IMR-90 (cell line): ENCODE measurements around the gene GPX1. TPM values are rescaled to one million over a fixed set of nuclear protein-coding genes. Genes with fewer than 3 reads are reported as not detected.

Experiments
- ATAC-seq: fragments of 200-7000 bp; cut with Tn5 transposase; 2 replicates; pipeline ENCODE4 v1.9.1; 2020; ENCODE audit warnings: low read depth, mild to moderate bottlenecking, moderate library complexity
- BruUV-seq: library from RNA; stranded (reverse); fragments of 400-500 nt; replicated peaks from 2 replicates; lab custom pipeline; 2021; lab: Mats Ljungman, UMichigan
- CTCF ChIA-PET: fragments of 300-600 bp; formaldehyde crosslinking; extraction: SDS; loops from one replicate; lab custom pipeline; 2021; ENCODE audit warnings: antibody characterized with exemption; lab: Yijun Ruan, JAX
- POLR2A ChIA-PET: fragments of 300-600 bp; sonication (Branson Sonifier 250); formaldehyde crosslinking; loops from one replicate; lab custom pipeline; 2022; ENCODE audit warnings: antibody characterized with exemption; ENCODE audit not compliant: unreplicated experiment; lab: Charles Lee
- DNase-seq: peaks from one replicate; pipeline ENCODE4 v3.0.0; 2013
- H2AFZ ChIP-seq: replicated peaks from 2 replicates; pipeline ENCODE3; 2013; ENCODE audit warnings: low read length, mild to moderate bottlenecking; ENCODE audit not compliant: poor library complexity
- H2AK5ac ChIP-seq: 2 replicates; pipeline ENCODE4 v1.6.1; 2013; ENCODE audit warnings: low read depth, low read length, inconsistent platforms
- H2AK9ac ChIP-seq: replicated peaks from 2 replicates; pipeline ENCODE3; 2013; ENCODE audit warnings: mild to moderate bottlenecking, low read depth, low read length, moderate library complexity; ENCODE audit not compliant: poor library complexity
- H2BK120ac ChIP-seq: 2 replicates; pipeline ENCODE4 v1.6.1; 2013; ENCODE audit warnings: low read depth, low read length, inconsistent platforms
- H2BK15ac ChIP-seq: 3 replicates; pipeline ENCODE4 v1.6.1; 2013; ENCODE audit warnings: low read depth, low read length, inconsistent platforms
- H2BK20ac ChIP-seq: 2 replicates; pipeline ENCODE4 v1.6.1; 2013; ENCODE audit warnings: low read depth, mild to moderate bottlenecking, inconsistent platforms, low read length, moderate library complexity
- H2BK5ac ChIP-seq: 2 replicates; pipeline ENCODE4 v1.6.1; 2013; ENCODE audit warnings: mild to moderate bottlenecking, low read depth, low read length, inconsistent platforms; ENCODE audit not compliant: poor library complexity, severe bottlenecking
- H3K14ac ChIP-seq: replicated peaks from 2 replicates; pipeline ENCODE4 v1.6.1; 2013; ENCODE audit warnings: low read depth, low read length, inconsistent platforms
- H3K18ac ChIP-seq: 2 replicates; pipeline ENCODE4 v1.6.1; 2013; ENCODE audit warnings: low read depth, low read length, control low read depth
- H3K23ac ChIP-seq: 2 replicates; pipeline ENCODE4 v1.6.1; 2013; ENCODE audit warnings: low read depth, low read length, inconsistent platforms
- H3K27ac ChIP-seq: 2 replicates; pipeline ENCODE4 v1.5.1; 2013; ENCODE audit warnings: mild to moderate bottlenecking, control low read depth, low read length; ENCODE audit not compliant: insufficient read depth
- H3K27me3 ChIP-seq: 2 replicates; pipeline ENCODE4 v1.6.1; 2013; ENCODE audit warnings: low read length; ENCODE audit not compliant: control insufficient read depth, insufficient read depth
- H3K36me3 ChIP-seq: 2 replicates; pipeline ENCODE4 v1.6.1; 2013; ENCODE audit warnings: low read length, mixed read lengths; ENCODE audit not compliant: control insufficient read depth, insufficient read depth
- H3K4ac ChIP-seq: 2 replicates; pipeline ENCODE4 v1.6.1; 2013; ENCODE audit warnings: low read depth, low read length, inconsistent platforms
- H3K4me1 ChIP-seq: 2 replicates; pipeline ENCODE4 v1.6.1; 2013; ENCODE audit warnings: low read length, mixed read lengths; ENCODE audit not compliant: control insufficient read depth, insufficient read depth
- H3K4me2 ChIP-seq: 2 replicates; pipeline ENCODE4 v1.6.1; 2013; ENCODE audit warnings: low read depth, mild to moderate bottlenecking, control low read depth, low read length, moderate library complexity
- H3K4me3 ChIP-seq: 2 replicates; pipeline ENCODE4 v1.5.1; 2013; ENCODE audit warnings: low read depth, mild to moderate bottlenecking, control low read depth, low read length, moderate library complexity; ENCODE audit not compliant: insufficient read depth
- H3K56ac ChIP-seq: 2 replicates; pipeline ENCODE4 v1.6.1; 2013; ENCODE audit warnings: low read length, inconsistent platforms; ENCODE audit not compliant: insufficient read depth; ENCODE audit errors: extremely low read depth
- H3K79me1 ChIP-seq, 2 experiments: 2 replicates each; pipeline ENCODE4 v1.6.1; 2013; ENCODE audit warnings: low read length in 2 of 2, inconsistent platforms in 1 of 2, low read depth in 1 of 2
- H3K9ac ChIP-seq: 2 replicates; pipeline ENCODE4 v1.6.1; 2013; ENCODE audit warnings: low read depth, low read length, control low read depth
- H3K9me1 ChIP-seq: 2 replicates; pipeline ENCODE4 v1.6.1; 2013; ENCODE audit warnings: low read length, inconsistent platforms; ENCODE audit not compliant: insufficient read depth
- H3K9me3 ChIP-seq: 2 replicates; pipeline ENCODE4 v1.6.1; 2013; ENCODE audit warnings: low read length; ENCODE audit not compliant: control insufficient read depth, insufficient read depth
- H4K20me1 ChIP-seq: 2 replicates; pipeline ENCODE4 v1.6.1; 2013; ENCODE audit warnings: low read length, inconsistent platforms; ENCODE audit not compliant: insufficient read depth
- H4K5ac ChIP-seq: 2 replicates; pipeline ENCODE4 v1.6.1; 2013; ENCODE audit warnings: mild to moderate bottlenecking, low read depth, low read length, control low read depth
- H4K8ac ChIP-seq, 2 experiments: 2 replicates each; pipeline ENCODE4 v1.6.1; 2013; ENCODE audit warnings: low read depth in 2 of 2, low read length in 2 of 2, control low read depth in 1 of 2, inconsistent platforms in 1 of 2
- H4K91ac ChIP-seq: 2 replicates; pipeline ENCODE4 v1.6.1; 2013; ENCODE audit warnings: low read depth, low read length, inconsistent platforms; ENCODE audit not compliant: insufficient read depth
- FOS ChIP-seq: fragments of 150-350 bp; IDR thresholded peaks from 2 replicates; pipeline ENCODE4 v1.6.1; 2016; ENCODE audit warnings: low read depth, low read length
- MAFK ChIP-seq: IDR thresholded peaks from 2 replicates; pipeline ENCODE4 v1.6.1; 2012; ENCODE audit warnings: low read depth, low read length, improper control_type of control experiment
- MAZ ChIP-seq: IDR thresholded peaks from 2 replicates; pipeline ENCODE4 v1.6.1; 2012; ENCODE audit warnings: low read depth, mild to moderate bottlenecking, low read length, improper control_type of control experiment, moderate library complexity, borderline replicate concordance
- RAD21 ChIP-seq: IDR thresholded peaks from 2 replicates; pipeline ENCODE4 v1.6.1; 2012; ENCODE audit warnings: low read length, improper control_type of control experiment
- SMC3 ChIP-seq: fragments of 150-350 bp; IDR thresholded peaks from 2 replicates; pipeline ENCODE4 v1.6.1; 2016; ENCODE audit warnings: low read depth, mild to moderate bottlenecking, antibody characterized with exemption, low read length, moderate library complexity
- WGBS, 2 experiments: methylation state at CpG; one replicate each; pipeline versions ENCODE4 v1.1.5 to v1.1.7; 2013; ENCODE audit warnings: missing lambda C conversion rate in 2 of 2; ENCODE audit not compliant: insufficient read length in 1 of 2; ENCODE audit errors: extremely low coverage in 2 of 2; 5-methylcytosine and 5-hydroxymethylcytosine counted together
- dilution Hi-C: fragments of 300-500 bp; cut with HindIII; formaldehyde crosslinking; loops from one replicate; pipeline ENCODE4 v1.14.3; 2018; ENCODE audit warnings: low sequenced_read_pairs; ENCODE audit not compliant: unreplicated experiment
- in situ Hi-C: fragments of 300-500 bp; cut with MboI; formaldehyde crosslinking; loops from 3 replicates; pipeline ENCODE4 v1.14.3; 2019; ENCODE audit warnings: low sequenced_read_pairs, inconsistent platforms, mixed read lengths
- intact Hi-C: fragments of 100-400 bp; cut with micrococcal nuclease; formaldehyde crosslinking; loops from 2 replicates; pipeline ENCODE4 v1.10.0; 2022
- polyA plus RNA-seq, 3 experiments: library from polyadenylated mRNA; depleted of rRNA; stranded (reverse); fragments of >200 nt; gene quantifications; 2 replicates each; pipeline ENCODE4 v1.2.3, GENCODE V29; 2012; ENCODE audit warnings: low replicate concordance in 1 of 3
- total RNA-seq: library from RNA; depleted of rRNA; stranded (reverse); fragments of >200 nt; gene quantifications from 2 replicates; pipeline ENCODE4 v1.2.3, GENCODE V29; 2012

GPX1 gene
- total and polyA plus RNA-seq, 2 of the 4 experiments (the other 2 are of a cell fraction), result 128 to 680 TPM

- no peak for ATAC-seq
- intact Hi-C loops, result no loop called here
Measured at GRCh38 chr3:49352890-49353421, 5.2 kb downstream of the GPX1 start.

More at GRCh38 chr3:49352890-49353421, 5.2 kb downstream of the GPX1 start:
- TF ChIP-seq MAZ (no peak), FOS (no peak), MAFK (no peak), SMC3 (no peak), RAD21 (no peak)
- H3K27me3 ChIP-seq, result no peaks in the 10 kb centered on the region
- H3K36me3 ChIP-seq, result peaks cover 15% of the 10 kb centered on the region
- peak overlapping the region; percentile 90 for H3K14ac ChIP-seq
- H2BK20ac ChIP-seq, result peak overlapping the region; percentile 44
- H4K8ac ChIP-seq, result peak overlapping the region; percentile 69 to 85; a peak in 3 of 4 replicates
- peak overlapping the region; percentile 88 for H3K27ac ChIP-seq
- no peak for DNase-seq
- H4K5ac ChIP-seq, result peak overlapping the region; percentile 95
- peak overlapping the region; percentile 85; the same call in 1 of the 2 replicates for H2BK120ac ChIP-seq
- ChIA-PET CTCF (interaction anchor here (1.5 kb wide), 1 partner anchor 13 kb away, joined by 5 read pairs; the partner anchor contains the start of gene USP4), POLR2A (interaction anchor here (2.3 kb wide), 1 partner anchor 13 kb away, joined by 9 read pairs; the partner anchor contains the start of gene USP4)
- H3K4me1 ChIP-seq, result peaks cover 19% of the 10 kb centered on the region
- peaks cover 24% of the 10 kb centered on the region for H4K20me1 ChIP-seq
- H3K4me2 ChIP-seq, result no peak overlapping the region
- no peak overlapping the region for H3K4me3 ChIP-seq
- BruUV-seq, result no TSS peak
- no peak overlapping the region for H3K9ac ChIP-seq
- H3K56ac ChIP-seq, result no peak overlapping the region
- peak overlapping the region; percentile 93 for H2AK5ac ChIP-seq
- H3K4ac ChIP-seq, result peak overlapping the region; percentile 62
- in situ Hi-C loops (loop anchor here (5.0 kb wide), 1 partner anchor 59 kb away; the partner anchor contains the start of genes RHOA and TCTA), dilution Hi-C loops (no loop called here)
- 92% methylated on average over 4 of the region's 5 CpGs; no CpG with 5 or more reads in 1 of the 2 experiments for WGBS, 2 experiments
- peak overlapping the region; percentile 85 for H3K18ac ChIP-seq
- H2BK5ac ChIP-seq, result peak overlapping the region; percentile 88
- H3K9me1 ChIP-seq, result peaks cover 18% of the 10 kb centered on the region; the same call in 1 of the 2 replicates
- peak overlapping the region; percentile 76 for H4K91ac ChIP-seq
- H2AFZ ChIP-seq, result peak overlapping the region; percentile 1
- peak overlapping the region; percentile 92 for H2AK9ac ChIP-seq
- H3K9me3 ChIP-seq, result no peaks in the 10 kb centered on the region
- H3K23ac ChIP-seq, result peak overlapping the region; percentile 85; the same call in 1 of the 2 replicates
- peaks cover 9 to 51% of the 10 kb centered on the region in 2 experiments for H3K79me1 ChIP-seq
- peak overlapping the region; percentile 87; the same call in 2 of the 3 replicates for H2BK15ac ChIP-seq
